Mucosa of descending colon (tissue), 3 donors: ENCODE results near the gene LENG9. TPM values are rescaled to one million over a fixed set of nuclear protein-coding genes. Genes with fewer than 3 reads are reported as not detected.

Experiments
- ATAC-seq: fragments of 200-7000 bp; cut with Tn5 transposase; one replicate; pipeline ENCODE4 v1.9.1; 2020; ENCODE audit warnings: mild to moderate bottlenecking, moderate library complexity
- DNase-seq, 3 donors: peaks; one replicate each; pipeline ENCODE4 v3.0.0-alpha.2; 2020
- H3K36me3 ChIP-seq: fragments of 200-600 bp; one replicate; pipeline ENCODE4 v1.8.0; 2021; ENCODE audit warnings: low read depth, mild to moderate bottlenecking
- H3K4me1 ChIP-seq: fragments of 200-600 bp; one replicate; pipeline ENCODE4 v1.8.0; 2021; ENCODE audit warnings: low read depth, mild to moderate bottlenecking
- H3K4me3 ChIP-seq: fragments of 200-600 bp; one replicate; pipeline ENCODE4 v1.8.0; 2021; ENCODE audit warnings: mild to moderate bottlenecking
- H3K9me3 ChIP-seq: fragments of 200-600 bp; one replicate; pipeline ENCODE4 v1.8.0; 2021; ENCODE audit warnings: mild to moderate bottlenecking
- intact Hi-C, 2 donors: fragments of 100-400 bp; cut with DNase I in 1 of 2; cut with micrococcal nuclease in 1 of 2; formaldehyde crosslinking; loops; one replicate each; pipeline versions ENCODE4 v1.11.0 to v1.11.1; 2022; cut with DNase I, micrococcal nuclease
- total RNA-seq, 3 donors: library from RNA; stranded (reverse); fragmentation: NEBNext Ultra II Directional in 2 of 3; extraction: Animal tissue kit (Norgen Biotek cat#: 25700) in 2 of 3; gene quantifications; one replicate each; pipeline versions ENCODE4 v1.2.1 to v1.2.4, GENCODE V29; 2021 to 2023
- TF ChIP-seq, protein P1 (sequence below): fragments of 200-600 bp; IDR thresholded peaks from one replicate; pipeline ENCODE4 v1.8.0; 2022; ENCODE audit warnings: antibody characterized with exemption, mild to moderate bottlenecking
- donor health status: DM: no; HTN: no; CAD: no; lungs with moderate emphysema.
- donor health status: DM: no; HTN: no; CAD: no.
- donor health status: DM: no; HTN: yes; CAD: no.

LENG9 gene
- total RNA-seq, 3 donors from 2014 or later, result 9.2 to 21.6 (median 20.9) TPM

DNA sequence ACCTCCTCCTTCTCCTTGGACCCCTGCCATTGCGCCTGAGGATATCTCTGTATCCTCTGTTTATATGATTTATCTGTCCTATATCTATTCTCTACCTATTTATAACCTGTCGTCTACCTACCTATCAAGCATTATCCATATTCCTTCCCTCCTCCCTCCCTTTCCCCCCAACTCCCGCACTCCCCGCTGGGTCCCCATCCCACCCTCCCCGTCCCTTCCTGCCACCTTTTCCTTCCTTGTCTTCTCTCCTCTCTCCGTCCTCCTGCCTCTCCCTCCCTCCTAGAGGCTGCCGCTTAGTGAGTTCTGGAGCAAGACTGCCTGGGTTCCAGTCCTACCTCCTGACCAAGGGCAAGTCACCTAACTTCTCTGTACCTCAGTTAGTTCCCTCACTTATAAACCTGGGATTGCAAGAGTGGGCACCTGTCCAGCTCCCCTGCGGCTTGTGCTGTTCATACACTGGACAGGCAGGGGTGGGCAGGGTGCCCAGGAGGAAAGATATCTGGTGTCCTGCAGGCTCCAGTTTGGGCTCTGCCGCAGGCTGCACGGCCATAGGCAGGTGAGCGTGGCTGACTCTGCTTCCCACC, 32.2 kb downstream of the LENG9 start:
- Histone ChIP-seq H3K36me3 (no peaks in the 10 kb centered on the region), H3K4me1 (peaks cover 8% of the 10 kb centered on the region), H3K9me3 (no peaks in the 10 kb centered on the region), H3K4me3 (no peak overlapping the region)
- intact Hi-C loops, result no loop called here
- TF ChIP-seq, protein P1, sequence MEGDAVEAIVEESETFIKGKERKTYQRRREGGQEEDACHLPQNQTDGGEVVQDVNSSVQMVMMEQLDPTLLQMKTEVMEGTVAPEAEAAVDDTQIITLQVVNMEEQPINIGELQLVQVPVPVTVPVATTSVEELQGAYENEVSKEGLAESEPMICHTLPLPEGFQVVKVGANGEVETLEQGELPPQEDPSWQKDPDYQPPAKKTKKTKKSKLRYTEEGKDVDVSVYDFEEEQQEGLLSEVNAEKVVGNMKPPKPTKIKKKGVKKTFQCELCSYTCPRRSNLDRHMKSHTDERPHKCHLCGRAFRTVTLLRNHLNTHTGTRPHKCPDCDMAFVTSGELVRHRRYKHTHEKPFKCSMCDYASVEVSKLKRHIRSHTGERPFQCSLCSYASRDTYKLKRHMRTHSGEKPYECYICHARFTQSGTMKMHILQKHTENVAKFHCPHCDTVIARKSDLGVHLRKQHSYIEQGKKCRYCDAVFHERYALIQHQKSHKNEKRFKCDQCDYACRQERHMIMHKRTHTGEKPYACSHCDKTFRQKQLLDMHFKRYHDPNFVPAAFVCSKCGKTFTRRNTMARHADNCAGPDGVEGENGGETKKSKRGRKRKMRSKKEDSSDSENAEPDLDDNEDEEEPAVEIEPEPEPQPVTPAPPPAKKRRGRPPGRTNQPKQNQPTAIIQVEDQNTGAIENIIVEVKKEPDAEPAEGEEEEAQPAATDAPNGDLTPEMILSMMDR, result no peak
- DNase-seq, result no peak
- peak; percentile 32 for ATAC-seq

- TF ChIP-seq, protein P1, result no peak
- intact Hi-C loops, result no loop called here
Observed at GRCh38 chr19:54430306-54431254, 33.0 kb downstream of the LENG9 start.

DNA sequence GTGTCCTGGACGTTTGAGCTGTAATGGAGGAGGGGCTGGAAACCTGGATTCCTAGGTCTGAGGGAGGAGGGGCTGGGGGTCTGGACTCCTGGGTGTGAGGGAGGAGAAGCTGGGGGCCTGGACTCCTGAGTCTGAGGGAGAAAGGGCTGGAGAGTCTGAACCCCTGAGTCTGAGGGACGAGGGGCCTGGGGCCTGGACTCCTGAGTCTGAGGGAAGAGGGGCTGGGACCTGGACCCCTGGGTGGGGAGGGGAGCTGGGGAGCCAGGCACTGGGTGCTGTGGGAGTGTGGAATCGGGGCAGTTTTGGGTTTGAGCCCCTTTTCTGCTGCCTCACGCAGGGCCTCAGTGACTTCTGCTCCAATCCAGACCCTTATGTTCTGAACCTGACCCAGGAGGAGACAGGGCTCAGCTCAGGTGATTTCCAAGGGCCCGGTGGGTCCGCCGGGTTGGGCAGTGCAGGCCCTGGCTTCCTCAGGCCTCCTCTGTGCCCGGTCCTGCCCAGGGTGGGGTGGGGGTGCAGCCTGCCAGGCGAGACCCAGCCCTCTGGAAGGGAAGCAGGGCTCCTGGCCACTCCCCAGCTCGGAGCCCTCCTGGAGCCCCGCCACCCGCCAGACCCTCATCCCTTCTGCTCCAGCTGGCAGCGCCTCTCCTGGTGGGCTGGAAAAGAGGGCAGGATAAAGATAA, 33.9 kb downstream of the LENG9 start:
- intact Hi-C loops, result no loop called here
- H3K4me3 ChIP-seq, result no peak overlapping the region
- DNase-seq (no peak), ATAC-seq (no peak)
- H3K9me3 ChIP-seq, result no peaks in the 10 kb centered on the region
- TF ChIP-seq, protein P1, result no peak
- peaks cover 8% of the 10 kb centered on the region for H3K4me1 ChIP-seq
- no peaks in the 10 kb centered on the region for H3K36me3 ChIP-seq

More at GRCh38 chr19:54430306-54431254, 33.0 kb downstream of the LENG9 start:
- peaks cover 8% of the 10 kb centered on the region for H3K4me1 ChIP-seq
- DNase-seq (peak in 2 of 3 donors; percentile 52 to 71), ATAC-seq (peak; percentile 74)
- no peaks in the 10 kb centered on the region for H3K36me3 ChIP-seq
- no peak overlapping the region for H3K4me3 ChIP-seq
- H3K9me3 ChIP-seq, result no peaks in the 10 kb centered on the region

DNA sequence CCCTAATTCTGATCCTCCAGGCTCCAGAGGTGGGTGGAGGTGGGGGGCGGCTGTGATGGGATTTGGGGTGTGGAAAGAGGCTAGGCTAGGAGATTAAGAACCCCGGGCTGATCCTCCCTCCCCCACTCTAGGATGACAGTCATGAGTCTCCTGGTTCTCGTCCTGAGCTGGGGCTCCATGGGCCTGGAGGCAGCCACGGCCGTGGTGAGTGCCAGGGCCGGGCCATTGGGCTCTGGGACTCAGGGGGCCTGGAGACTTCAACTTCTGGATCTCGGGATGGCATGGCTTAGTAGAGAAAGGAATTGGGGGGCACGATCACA, 34.4 kb downstream of the LENG9 start:
- Histone ChIP-seq H3K9me3 (no peaks in the 10 kb centered on the region), H3K36me3 (no peaks in the 10 kb centered on the region), H3K4me1 (peaks cover 8% of the 10 kb centered on the region), H3K4me3 (no peak overlapping the region)
- intact Hi-C loops, result no loop called here
- TF ChIP-seq, protein P1, result no peak
- DNase-seq, result no peak
- ATAC-seq, result no peak

DNA sequence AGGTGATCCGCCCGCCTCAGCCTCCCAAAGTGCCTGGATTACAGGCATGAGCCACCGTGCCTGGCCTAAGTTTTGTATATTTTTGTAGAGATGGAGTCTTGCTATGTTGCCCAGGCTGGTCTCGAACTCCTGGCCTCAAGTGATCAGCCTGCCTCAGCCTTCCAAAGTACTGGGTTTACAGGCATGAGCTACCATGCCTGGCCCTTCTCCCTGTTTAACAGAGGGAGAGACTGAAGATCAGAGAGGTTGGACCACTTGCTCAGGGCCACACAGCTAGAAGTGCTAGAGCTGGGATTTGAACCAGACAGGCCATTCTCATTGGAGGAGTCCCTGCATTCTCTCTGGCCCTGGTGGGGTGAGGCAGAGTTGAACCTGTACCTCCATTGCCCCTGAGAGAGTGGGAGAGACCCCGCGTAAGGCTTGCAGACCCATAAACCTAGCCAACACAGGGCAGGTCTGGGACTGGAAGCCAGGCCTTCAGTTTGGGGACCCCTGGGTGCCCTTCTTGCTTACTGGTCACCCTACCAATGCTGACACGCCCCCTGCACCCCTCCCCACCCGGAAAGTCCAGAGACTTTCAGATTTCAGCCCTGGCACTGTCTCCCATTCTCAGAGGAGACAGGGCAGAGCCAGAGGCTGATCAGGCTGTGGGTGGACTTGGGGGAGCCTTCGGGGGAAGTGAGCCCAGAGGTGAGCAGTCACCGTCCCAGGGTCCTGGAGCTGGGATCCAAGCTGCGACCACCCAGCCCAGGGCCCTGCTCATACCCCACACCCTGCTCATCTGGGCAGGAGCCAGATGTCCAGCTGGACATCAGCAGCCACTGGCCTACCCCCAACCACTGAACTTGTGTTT, 35.0 kb downstream of the LENG9 start:
- H3K4me1 ChIP-seq, result peaks cover 8% of the 10 kb centered on the region

More for the DNA sequence above, 35.0 kb downstream of the LENG9 start:
- H3K36me3 ChIP-seq, result no peaks in the 10 kb centered on the region
- no peaks in the 10 kb centered on the region for H3K9me3 ChIP-seq
- no peak overlapping the region for H3K4me3 ChIP-seq
- ATAC-seq (no peak), DNase-seq (no peak)
- TF ChIP-seq, protein P1, result no peak
- intact Hi-C loops, result no loop called here
